Spleen (tissue), 7 donors: ENCODE measurements around the gene DELE1.

ENCODE experiments used
- CTCF ChIP-seq, 11 experiments: fragments of 200-600 bp in 7 of 11; fragments of 450-650 bp in 4 of 11; sonication (generic) in 4 of 11; IDR thresholded peaks in 8 of 11; conservative IDR thresholded peaks in 3 of 11; 1 replicate in 7 of 11; 2 replicates in 4 of 11; pipeline versions ENCODE4 v1.4.0 to v1.8.0; 2016 to 2021; ENCODE audit warnings: antibody characterized with exemption in 11 of 11, inconsistent platforms in 4 of 11, mild to moderate bottlenecking in 1 of 11
- POLR2AphosphoS5 ChIP-seq, 3 donors: sonication (generic); formaldehyde crosslinking; IDR thresholded peaks; one replicate each; pipeline ENCODE4 v1.5.1; 2017; ENCODE audit warnings: antibody characterized with exemption in 3 of 3
- donor health status: DM: no; HTN: no; CAD: no; lungs with moderate emphysema.
- donor health status: DM: no; HTN: no; CAD: no.
- donor health status: DM: no; HTN: no; CAD: no.

GRCh38 chr5:141904551-141904950 is 19.1 kb upstream of the DELE1 start:
- TF ChIP-seq POLR2AphosphoS5 (IDR thresholded peaks at IDR 0.05): no peak
- no peak for TF ChIP-seq CTCF (IDR thresholded peaks at IDR 0.05 in 8 of 11, conservative IDR thresholded peaks at IDR 0.05 in 3 of 11)
